Dedifferentiated amniotic fluid mesenchymal stem cell (primary cell): ENCODE results near the gene ECI1.

Source experiments
- DNase-seq: peaks from one replicate; pipeline ENCODE4 v3.0.0-alpha.2; 2016; ENCODE audit errors: extremely low spot score

The ECI1 gene

GRCh38 chr16:2196162-2196980 is 55.0 kb downstream of the ECI1 start, which contains the start of gene CASKIN1:
TSS of gene CASKIN1 (minus strand) at chr16:2196605. CDS start at chr16:2196432, 173 bp downstream.
- no peak for DNase-seq

- no peak for DNase-seq
Measured at GRCh38 chr16:2195322-2196161, 55.8 kb downstream of the ECI1 start.

GRCh38 chr16:2194852-2195321 is 56.5 kb downstream of the ECI1 start:
- no peak for DNase-seq

GRCh38 chr16:2194166-2194834 is 57.1 kb downstream of the ECI1 start:
- no peak for DNase-seq

GRCh38 chr16:2191446-2191706 is 60.0 kb downstream of the ECI1 start:
- DNase-seq, result no peak

DNA sequence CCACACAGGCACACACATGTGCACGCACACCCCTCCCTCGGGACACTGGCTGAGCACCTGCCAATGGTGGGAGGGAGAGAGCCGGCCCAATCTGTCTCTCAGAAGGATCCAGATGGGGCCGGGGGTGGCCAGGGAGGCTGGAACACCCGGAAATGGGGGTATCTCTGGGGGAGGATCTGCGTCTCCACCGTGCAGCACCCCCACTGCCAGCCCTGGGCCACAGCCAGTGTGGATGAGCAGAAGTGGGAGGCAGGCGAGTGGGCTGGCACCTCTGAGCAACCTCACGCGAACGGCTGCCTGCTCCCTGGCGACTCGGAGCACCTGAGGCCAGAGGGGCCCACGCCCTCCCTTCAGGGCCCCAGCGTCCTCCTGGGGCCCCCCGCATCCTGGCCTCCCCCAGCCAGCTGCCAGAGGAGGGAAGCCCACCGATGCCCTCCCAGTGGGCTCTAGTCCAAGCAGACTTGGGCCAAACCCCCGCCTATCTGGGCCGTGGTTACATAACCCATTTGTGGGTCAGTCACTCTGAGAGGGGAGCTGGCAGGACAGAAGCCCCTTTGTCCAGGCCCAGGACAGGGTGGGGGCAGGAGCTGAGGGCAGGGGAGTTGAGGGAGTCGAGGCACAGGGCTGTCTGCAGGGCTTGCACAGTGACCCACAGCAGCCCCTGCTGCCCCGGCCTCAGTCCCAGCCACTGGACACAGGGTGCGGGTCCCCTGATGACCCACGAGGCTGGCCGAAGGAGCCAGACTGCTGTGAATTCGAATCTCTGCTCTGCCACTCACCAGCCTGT is 60.5 kb downstream of the ECI1 start:
- no peak for DNase-seq

GRCh38 chr16:2190002-2190658 is 61.3 kb downstream of the ECI1 start:
- no peak for DNase-seq
